Activated CD4-positive, alpha-beta T cell treated with anti-CD3 and anti-CD28 coated beads, Interleukin-2, amount 50 U/mL, for 24 hours (primary cell): ENCODE measurements around the gene ASGR1.

Source experiments
- DNase-seq, 2 donors: peaks; one replicate each; pipeline ENCODE4 v3.0.0-alpha.2; 2020; ENCODE audit warnings: low read depth in 1 of 2, low spot score in 1 of 2

The ASGR1 gene

DNA sequence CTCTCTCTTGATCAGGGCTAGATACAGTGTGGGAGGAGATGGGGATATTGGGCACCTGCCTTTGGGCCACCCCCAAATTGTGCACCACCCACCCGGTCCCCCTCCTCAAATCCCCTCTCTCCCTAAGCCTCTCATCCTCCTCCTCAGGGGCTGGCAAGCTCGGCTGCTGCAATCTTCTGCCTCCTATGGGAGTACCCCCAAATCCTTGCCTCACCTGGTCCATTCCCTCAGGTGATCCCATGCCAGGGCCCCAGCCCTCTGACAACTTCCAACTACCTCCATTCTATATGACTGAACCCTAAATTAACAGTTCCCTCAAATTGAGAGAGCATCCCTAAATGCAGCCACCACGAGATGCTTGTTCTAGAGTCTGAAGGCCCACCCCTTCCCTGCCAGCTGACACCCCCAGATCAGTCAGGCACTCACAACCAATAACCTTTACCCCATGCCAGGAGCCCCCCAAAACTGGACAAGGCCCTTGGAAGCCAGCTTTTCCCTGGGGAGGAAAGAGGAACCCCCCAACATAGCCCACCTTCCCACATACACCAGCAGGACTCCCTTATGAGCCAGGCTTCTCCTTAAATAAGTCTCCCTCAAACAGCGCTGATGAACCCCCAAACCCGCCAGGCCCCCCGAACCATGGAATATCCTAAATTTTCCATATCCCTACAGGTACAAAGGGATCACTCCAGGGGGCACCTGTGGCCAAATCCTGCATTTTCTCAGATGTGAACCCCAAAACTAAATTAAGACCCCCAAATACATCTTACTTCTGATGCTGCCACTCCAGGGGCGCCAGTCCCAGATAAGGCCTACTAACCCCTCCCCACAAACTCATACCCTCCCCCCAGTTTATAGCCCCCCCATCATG lies 37.3 kb upstream of the ASGR1 start:
- no peak for DNase-seq

DNA sequence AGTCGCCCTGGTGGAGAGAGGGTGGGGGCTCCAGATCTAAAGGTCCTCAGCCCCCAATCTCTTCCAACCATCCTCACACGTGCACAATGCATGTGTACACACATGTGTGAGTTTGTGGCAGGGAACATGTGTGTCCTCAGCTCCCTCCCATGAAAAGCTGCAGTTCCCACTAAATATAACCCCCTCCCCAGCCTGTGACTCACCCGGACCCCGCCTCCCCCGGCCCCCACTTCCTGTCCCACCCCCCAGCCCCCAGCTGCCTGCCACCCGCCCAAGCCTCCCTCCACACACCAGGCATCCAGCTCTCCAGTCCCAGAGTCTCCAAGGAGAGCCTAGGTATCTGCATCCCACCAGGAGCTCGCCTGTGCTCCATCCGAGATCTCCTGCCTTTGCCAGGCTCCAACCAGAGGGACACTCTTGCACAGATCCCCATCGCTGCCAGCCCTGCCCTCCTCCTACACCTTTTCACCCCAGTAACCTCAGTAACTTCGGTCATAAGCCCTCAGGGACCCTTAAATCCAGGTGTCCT lies 36.5 kb upstream of the ASGR1 start:
- DNase-seq, result no peak

DNA sequence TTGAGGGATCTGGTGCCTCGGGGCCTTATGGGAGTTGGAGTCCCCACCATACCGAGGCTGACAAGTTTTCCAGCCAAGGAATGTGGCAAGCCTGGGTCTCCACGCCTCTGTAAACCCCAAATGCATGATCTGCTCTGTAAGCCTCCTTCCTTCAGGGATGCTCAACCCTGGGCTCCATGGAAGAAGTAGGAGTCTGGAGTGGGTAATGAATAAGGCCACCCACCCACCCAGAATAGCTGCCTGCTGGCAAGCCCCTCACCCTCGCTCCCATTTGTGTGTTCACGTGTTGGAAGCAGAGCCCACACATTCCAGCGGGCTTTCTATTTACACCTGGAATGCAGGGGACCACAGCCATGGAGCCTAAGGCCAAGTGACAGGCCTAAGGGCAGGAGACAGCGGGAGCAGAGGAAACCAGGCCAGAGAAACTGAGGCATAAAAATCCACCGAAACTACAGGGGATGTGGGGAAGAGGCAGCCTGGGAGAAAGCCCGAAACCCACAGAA lies 36.0 kb upstream of the ASGR1 start:
- no peak for DNase-seq

DNA sequence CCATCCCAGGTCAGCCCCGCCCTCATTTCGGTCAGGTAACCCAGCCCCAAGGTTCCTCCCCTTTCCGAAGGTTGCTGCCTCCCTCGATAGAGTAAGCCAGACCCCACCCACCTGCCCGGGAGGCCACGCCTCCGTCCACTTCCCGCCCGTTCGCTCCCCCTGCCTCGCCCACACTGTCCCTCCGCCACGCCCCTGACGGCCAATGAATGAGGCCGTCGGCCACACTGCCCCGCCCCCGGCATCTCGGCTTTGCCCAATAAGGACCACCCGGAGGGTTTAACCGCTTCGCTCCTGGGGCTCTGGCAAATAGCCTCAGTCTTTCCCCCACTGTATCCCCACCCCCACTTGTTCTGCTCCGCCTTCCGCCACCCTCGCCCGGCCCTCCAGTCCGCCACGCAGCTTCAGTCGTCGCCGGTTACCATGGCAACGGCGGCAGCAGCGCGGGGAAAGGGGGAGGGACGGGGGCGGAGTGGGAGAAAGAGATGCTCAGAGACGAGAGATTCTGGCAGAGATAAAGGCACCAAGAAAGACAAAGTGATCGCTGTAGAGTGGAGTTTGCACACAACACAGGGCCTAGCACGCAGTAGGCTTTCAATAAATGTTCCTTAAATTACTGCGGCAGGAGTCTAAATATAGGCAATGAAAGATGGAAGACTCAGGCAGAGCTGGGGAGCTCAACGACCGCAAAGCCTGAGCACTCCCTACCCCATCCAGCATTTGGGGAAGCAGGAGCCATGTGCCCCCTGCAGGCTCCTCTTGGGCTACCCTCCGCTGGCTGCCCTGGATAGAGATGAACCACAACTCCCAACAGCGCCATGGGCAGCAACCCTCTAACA lies 35.3 kb upstream of the ASGR1 start:
- DNase-seq, result peak; percentile 97 to 99

DNA sequence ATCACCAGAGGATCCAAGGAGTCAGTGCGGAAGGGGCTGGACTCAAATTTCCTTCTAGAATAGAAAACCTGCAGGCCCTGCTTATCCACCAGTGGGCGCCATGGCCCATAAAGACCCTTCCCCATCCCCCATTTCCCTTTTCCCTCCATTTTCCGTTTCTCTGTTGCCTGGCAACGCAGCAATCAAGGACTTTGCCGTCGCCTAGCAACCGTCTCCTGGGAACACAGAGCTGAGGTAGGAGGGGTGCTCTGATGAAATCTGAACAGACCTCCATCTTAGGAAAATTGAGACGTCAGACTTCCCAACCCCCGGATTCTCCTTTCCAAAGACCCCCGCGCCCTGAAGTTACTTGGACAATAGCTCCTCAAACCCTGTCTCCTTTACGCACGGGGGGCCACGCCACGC lies 34.7 kb upstream of the ASGR1 start:
- DNase-seq, result no peak

DNA sequence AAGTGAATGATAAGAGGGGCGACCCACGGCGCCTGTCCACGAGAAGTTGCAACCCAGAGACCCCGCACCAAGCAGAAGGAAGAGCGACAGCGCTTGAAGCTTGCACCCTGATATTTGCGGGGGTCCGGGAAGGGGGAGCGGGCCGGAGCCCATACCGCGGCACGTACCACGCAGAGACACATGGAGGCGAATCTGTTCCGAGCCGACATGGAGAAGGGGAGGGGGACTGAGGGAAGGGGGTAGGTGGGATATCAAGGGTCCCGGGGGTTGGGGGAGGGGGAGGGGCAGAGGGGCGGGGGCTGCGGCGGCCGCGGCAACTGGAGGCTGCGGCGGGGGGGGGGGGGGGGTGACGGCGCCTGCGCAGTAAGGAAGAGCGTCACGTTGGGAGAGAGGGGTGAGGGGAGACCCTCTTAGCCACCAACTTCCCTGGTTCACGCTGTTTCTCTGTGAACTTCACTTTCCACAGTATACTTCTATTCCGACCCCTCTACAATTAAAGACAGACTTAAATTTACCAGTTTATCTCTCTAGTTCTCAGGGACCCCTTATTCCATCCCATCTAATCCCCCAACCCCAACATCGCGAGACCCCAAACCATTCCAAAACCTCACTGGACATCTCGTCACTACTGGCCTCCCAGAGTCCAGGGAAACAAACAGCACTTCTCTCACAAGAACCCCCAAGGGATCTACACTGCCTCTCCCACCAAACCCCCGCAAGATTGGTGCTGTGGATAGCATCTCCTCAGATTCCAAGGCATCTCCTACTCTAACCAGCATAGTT lies 32.5 kb upstream of the ASGR1 start:
- no peak for DNase-seq

DNA sequence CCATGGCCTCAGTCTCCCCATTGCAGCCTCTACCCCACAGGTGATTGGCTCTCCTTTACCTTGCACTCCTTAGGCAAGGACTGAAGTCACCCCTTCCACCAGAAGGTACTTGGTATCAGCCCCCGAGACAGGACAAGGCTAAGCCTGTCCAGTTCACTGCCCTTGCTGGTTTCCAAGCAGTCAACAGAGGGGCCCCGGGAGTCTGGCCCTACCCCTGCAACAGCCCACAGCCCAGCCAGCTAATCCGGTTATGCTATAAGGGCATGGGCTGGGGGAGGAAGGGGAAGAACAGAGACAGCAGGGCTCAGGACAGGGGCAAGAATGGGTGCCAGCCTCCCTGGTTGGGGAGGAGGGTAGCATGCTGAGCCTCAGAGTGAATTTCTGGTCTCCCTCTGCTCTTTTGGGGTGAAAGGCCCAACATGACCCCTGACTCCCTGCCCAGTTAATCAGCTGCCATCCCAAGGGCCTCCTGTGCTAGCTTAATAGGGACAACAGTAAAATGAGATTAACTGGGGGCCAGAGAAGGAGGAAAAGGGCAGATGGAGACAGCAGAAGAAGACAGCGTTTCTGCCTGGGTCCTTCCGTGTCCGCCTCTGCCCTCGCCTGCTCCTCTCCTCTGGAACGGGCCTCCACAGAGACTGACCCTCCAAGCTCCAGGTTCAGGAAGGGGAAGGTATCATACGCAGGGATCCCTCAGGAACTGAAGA lies 29.7 kb upstream of the ASGR1 start:
- no peak for DNase-seq

DNA sequence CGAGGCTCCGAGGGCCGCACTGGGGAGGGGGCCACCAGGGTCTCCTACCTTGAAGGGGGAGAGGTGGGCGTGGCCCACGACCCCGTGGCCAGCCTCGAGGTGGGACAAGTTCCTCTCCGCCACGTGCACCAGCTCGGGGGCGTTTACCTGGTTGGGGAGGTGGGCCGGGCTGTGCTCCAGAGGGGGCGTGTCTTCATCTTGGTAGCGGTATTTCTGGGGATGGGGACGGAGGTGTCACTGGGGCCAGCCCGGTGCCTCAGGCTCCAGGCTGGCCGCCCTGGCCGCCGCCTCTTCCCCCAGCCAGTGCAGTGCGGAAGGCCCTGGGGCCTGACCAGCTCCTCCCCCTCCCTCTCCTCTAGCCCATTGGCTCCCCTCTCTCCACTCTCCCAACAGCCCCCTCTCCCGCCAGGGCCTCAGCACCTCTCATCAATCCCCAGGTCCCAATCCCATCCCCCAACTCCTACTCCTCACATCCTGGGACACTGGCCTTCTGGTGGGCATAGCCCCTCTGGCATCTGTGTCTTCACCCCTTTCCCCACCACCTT lies 28.9 kb upstream of the ASGR1 start:
- no peak for DNase-seq

DNA sequence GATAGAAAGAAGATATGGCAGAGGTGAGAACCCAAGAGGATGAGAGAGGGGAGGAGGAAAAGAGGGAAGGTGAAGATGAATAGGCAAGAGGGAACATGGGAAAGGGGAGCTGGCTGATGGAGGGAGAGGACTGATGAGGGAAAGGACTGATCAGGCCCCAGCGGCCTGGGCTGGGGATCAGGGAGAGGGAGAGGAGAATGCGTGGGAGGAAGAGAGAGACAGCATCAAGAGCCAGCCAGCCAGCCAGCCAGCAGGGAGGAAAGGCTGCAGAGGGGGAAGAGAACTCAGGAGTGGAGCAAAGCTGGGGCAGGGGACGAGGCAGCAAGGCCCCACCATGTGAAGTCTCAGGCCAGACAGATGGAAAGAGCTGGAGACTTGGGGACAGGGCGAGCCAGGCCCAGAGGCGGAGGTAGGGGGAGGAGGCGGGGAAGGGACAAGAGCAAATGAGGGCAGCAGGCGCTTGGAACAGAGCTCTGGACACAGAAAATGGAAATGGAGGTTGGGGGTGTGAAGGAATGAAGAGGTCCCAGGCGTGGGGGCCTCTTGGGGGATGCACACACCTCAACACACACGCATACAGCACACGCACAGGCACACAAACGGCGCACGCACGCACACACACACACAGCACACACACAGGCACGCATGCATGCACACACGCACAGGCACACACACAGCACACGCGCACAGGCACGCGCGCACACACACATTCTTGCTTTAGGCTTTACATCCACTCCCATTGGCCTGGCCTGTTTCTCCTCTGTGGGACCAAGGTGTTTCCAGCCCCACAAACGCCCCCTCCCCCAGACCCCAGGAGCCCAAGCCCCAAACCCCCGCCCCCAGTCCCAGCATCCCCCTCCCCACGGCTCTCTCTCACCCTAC lies 28.2 kb upstream of the ASGR1 start:
- no peak for DNase-seq

DNA sequence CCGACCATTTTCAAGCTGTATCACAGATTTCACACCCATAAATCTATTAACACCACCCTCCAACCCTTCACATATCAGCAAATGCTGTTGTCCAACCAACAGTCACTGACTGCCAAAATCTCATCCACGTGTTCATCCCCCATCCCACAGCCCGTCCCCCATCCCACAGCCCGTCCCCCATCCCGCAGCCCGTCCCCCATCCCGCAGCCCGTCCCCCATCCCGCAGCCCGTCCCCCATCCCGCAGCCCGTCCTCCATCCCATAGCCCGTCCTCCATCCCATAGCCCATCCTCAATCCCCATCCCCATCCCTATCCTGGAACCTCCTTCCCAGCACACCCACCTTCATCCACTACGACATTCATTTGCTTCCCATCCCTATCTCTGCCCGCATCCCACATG lies 26.4 kb upstream of the ASGR1 start:
- DNase-seq, result no peak

DNA sequence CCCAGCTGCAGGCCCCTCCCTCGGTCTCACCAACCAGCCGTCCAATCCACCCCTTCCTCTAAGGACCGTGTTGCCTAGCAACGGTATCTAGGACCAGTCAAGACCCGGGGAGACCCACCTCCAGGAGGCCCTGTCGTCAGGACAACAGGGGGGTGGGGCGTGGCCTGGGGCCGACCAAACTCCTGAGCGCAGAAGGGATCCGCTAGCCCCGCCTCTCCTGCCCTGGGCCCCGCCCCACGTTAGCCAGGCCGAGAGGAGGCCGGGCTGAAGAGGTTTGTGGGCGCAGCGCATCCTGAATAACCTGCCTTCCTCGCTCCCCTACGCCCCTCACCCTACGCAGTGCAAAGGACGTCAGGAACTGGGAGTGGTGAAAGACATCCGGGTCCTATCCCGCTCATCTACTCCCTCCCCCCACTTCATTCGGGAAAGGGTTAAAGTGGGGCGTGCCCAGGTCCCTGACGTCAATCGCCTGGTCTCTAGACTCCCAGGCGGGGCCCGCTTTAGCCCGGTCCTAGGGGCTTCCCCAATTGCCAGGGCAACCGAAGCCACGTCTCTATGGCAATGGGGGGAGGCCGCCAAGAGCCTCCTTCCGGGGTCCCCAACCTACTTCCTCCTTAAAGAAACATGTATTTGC lies 25.8 kb upstream of the ASGR1 start:
- DNase-seq, result peak; percentile 72 to 84

DNA sequence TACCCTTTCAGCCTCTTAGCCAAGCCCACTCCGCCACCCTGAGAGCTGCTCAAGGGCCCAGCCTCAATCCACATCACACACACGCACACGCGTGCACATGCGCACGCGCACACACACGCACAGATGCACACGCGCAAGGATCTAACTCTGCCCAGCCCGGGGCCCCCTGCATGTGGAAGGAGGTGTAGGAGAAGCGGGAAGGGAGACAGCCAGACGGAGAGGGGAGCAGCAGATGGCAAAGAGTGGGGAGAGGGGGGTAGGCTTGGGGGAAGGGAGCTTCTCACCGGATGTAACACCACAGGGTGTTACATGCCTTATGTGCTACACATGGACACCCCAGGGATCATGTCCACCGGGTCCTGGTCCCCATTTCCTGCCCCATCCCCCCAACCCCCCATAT lies 25.2 kb upstream of the ASGR1 start:
- DNase-seq, result no peak

DNA sequence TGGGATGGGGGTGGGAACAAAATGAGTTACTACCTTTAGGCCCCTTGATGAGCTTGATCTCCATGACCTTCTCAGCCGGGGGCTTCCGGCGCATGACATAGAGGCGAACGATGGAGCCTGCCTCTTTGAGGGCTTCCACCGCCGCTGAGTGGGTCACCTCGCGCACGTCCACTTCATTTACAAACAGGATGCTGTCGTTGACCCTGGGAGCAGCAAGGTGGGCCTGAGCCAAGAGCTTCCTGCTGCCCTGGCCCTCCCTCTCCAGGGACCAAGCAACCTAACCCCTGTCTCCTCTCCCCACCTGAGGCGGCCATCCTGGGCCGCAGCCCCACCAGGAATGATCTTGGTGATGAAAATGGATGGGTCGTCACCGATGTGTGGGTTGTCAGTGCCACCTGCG lies 24.2 kb upstream of the ASGR1 start:
- DNase-seq, result no peak

DNA sequence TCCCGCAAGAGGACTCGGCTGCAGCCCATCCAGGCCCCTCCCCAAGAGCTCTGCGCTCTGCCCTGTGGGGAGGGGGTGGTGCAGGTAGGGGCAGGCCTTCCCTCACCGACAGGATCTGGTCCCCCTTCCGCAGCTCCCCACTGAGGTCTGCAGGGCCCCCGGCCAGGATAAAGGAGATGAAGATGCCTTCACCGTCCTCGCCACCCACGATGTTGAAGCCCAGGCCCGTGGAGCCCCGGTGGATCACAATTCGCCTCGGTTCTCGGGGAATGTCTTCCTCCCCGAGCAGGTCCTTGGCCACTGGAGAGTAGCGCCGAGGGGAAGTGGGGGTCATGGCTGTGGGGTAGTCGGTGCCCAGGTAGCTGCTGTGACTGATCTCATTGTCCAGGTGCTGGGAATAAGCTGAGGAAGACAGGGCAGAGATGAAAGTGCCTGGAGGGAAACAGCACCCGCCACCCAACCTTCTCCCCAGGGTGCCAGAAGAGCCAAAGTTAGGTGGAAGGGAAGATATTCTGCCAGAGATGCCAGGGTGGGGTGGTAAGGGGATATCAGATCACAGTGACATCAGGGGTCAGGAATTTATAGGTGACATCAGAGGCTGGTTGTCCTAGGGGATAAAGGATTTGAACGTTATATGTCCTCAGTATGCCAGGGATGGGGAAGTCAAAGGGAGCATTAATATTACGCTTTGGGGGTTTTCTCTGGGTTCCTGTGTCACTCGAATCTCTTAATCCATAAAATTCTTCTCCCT lies 17.7 kb upstream of the ASGR1 start:
- no peak for DNase-seq

DNA sequence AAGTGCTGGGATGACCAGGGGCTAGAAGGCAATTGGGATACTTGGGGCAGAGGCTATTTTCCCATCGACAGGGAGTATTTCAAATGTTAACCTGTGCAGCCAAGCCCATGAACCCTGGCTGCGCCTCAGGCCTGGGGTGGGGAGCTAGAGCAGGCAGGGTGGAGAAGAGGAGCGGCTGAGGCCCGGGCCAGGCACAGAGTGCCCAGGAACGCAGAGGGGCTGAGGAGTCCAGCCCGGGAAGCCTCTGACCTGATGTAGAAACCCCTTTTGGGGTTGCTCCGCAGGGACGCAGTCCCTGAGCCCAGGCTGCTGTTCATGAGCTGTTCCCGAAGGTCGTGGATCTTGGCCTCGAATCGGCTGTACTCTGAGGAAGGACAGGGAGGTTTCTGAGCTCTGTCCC lies 16.8 kb upstream of the ASGR1 start:
- no peak for DNase-seq

DNA sequence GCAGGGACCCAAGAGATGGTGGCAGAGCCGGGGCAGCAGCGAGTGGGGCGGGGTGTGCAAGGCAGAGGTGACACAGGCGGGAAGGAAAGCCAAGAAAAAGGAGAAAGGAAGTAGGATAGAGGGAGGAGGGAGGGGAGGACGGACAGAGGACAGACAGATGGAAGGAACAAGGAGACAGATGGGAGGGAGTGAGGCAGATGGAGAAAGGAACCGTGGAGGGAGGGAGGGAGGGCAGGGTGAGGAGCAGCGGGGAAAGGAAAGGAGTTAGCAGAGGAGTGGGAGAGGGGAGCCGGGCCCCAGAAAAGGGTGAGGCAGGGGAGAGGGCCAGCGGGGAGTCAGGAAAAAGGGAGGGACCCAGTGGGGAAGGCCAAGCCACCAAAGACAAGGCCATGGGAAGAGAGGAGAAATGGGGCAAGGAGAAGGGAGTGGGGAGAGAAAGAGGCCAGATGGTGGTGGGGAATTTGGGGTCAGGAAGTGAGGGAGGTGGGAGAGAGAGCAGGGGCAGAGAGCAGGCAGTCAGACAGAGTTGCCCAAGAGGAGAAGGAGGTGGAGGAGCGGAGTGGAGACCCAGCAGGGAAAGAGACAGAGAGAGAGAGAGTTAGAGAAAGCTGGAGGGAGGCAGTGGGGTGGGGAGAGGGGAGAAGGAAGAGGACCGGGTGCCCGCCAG lies 13.2 kb upstream of the ASGR1 start:
- no peak for DNase-seq

DNA sequence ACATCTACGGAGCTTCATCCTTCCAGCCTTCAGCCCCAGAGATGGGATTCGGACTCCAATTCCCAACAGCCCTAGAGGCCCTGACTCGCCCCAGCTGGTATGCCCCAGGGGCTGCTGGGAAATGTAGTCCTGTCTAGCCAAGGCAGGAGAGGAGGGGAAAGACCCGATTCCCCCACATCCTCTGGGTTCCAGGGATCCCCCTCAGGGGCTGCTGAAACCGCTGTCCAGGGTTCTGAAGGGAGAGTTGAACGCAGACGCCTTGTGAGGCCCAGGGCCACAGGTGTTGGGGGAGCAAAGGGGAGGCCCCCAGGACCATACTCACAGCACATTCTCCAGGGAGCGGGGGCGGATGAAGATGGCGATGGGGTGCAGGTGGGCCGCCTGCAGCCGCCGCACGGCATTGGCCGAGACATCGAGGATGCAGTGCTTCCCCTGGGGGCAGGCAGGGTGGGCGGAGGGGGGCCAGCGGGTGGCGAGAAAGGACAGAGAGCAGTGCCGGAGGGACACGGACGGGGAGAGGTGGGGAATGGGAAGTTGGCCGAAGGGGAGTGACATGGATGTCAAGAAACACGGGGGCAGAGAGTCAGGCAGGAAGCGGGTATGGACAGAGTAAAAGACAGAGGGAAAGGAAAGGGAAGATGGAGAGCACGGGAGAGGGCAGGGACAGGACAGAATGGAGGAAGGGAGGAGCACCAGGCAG lies 12.6 kb upstream of the ASGR1 start:
- no peak for DNase-seq
